ENCODE results near the gene NUDC. TPM values are rescaled to one million over a fixed set of nuclear protein-coding genes. Genes with fewer than 3 reads are reported as not detected.

The NUDC gene
- total and polyA plus RNA-seq, 2 of the 13 experiments (the other 11 are each of a cell fraction or from before 2014, with no cell fraction given), result 34.7 to 104 TPM

DNA sequence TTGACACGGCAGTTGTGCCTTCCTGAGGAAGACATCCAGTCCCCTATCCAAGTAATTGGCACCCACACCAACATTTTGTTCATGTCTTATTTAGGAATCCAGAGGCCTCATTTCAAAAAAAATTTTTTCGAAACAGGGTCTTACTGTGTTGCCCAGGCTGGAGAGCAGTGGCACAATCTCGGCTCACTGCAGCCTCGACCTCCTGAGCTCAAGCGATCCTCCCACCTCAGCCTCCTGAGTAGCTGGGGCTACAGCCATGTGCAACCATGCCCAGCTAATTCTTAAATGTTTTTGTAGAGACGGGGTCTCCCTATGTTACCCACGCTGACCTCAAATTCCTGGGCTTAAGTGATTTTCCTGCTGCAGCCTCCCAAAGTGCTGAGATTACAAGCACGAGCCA, 62.7 kb downstream of the NUDC start:
- ChIA-PET CTCF (ENCODE audit: low intra/inter-chr PET ratio, low total read pairs) (no interaction called here), POLR2A (interaction anchor here (0.6 to 3.2 kb wide), 3 partner anchors 9 to 17 kb away, joined by 3 to 14 read pairs (median 5); partner anchors contain the start of gene TRNP1)
- no peaks in the 10 kb centered on the region for H3K27me3 ChIP-seq (ENCODE audit: control insufficient read depth in 1 of 2, insufficient read depth in 2 of 2, low read length in 2 of 2)

DNA sequence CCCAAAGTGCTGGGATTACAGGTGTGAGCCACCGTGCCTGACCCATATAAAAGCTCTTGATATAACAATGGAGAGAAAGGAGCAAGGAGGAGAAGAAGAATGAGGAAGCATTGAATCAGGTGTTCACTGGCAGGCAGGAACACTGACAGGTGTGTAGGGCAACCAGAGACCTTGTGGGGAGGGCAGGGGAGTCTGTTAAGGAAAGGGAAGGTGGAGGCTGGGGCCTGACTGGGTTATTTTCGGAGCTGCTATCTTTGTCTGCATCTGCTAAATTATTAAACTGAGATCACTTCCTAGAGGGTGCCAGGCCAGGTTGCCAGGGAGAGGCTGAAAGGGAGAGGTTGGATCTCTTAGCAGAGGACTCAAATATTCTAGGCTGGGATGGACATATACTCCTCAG, 65.1 kb downstream of the NUDC start:
- Histone ChIP-seq H3K27me3 (ENCODE audit: control insufficient read depth in 1 of 2, insufficient read depth in 2 of 2, low read length in 2 of 2) (no peaks in the 10 kb centered on the region), H3K4me1 (ENCODE audit: insufficient read depth, low read length) (peaks cover 60% of the 10 kb centered on the region), H3K4me2 (ENCODE audit: low read depth, low read length) (no peak overlapping the region), H2AFZ (ENCODE audit: low read length) (no peak overlapping the region), H3K79me2 (ENCODE audit: insufficient read depth, low read length) (no peaks in the 10 kb centered on the region), H3K4me3 (replicated peaks in 1 of 3; ENCODE audit: insufficient read depth in 1 of 3, low read depth in 2 of 3, low read length in 3 of 3) (no peak overlapping the region), H3K9me3 (ENCODE audit: low read length) (no peaks in the 10 kb centered on the region), H3K36me3 (replicated peaks in 1 of 2; ENCODE audit: control insufficient read depth in 1 of 2, insufficient read depth in 2 of 2, low read length in 2 of 2) (no peaks in the 10 kb centered on the region), H3K9ac (ENCODE audit: insufficient read depth, low read depth, low read length) (no peak overlapping the region), H3K27ac (ENCODE audit: extremely low read length, insufficient read depth, low read length) (no peak overlapping the region), H4K20me1 (ENCODE audit: insufficient read depth, low read length) (no peaks in the 10 kb centered on the region)
- intact Hi-C loops (cut with micrococcal nuclease; ENCODE audit: unreplicated experiment) (no loop called here), in situ Hi-C loops (cut with HindIII; ENCODE audit: extremely low pct_ligation_motif_present, low pct_unique_long_range_greater_than_20kb) (no loop called here)
- no peak for DNase-seq (ENCODE audit: low spot score)
- CTCF ChIA-PET (ENCODE audit: low intra/inter-chr PET ratio, low total read pairs), result no interaction called here
- ATAC-seq, result no peak
- FAIRE-seq, result no peak
- WGBS (ENCODE audit: low lambda C conversion rate), result 26% methylated on average over 2 of the region's 2 CpGs
- POLR2A ChIA-PET, result interaction anchor here (3.2 kb wide), 1 partner anchor 9 kb away, joined by 14 read pairs; no protein-coding TSS in a partner anchor
- no TSS peak for BruUV-seq (replicated peaks)
- no peak for TF ChIP-seq ZNF383 (CRISPR knock-in tag; IDR thresholded peaks at IDR 0.05; ENCODE audit: borderline replicate concordance)
- TF ChIP-seq CEBPZ (IDR thresholded peaks at IDR 0.05; ENCODE audit: low read length), result no peak
- TF ChIP-seq, protein P1, sequence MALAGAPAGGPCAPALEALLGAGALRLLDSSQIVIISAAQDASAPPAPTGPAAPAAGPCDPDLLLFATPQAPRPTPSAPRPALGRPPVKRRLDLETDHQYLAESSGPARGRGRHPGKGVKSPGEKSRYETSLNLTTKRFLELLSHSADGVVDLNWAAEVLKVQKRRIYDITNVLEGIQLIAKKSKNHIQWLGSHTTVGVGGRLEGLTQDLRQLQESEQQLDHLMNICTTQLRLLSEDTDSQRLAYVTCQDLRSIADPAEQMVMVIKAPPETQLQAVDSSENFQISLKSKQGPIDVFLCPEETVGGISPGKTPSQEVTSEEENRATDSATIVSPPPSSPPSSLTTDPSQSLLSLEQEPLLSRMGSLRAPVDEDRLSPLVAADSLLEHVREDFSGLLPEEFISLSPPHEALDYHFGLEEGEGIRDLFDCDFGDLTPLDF (CRISPR knock-in tag; IDR thresholded peaks at IDR 0.05), result no peak
- no peak for TF ChIP-seq KAT7 (CRISPR knock-in tag; IDR thresholded peaks at IDR 0.05; ENCODE audit: borderline replicate concordance)
- TF ChIP-seq, protein P2, sequence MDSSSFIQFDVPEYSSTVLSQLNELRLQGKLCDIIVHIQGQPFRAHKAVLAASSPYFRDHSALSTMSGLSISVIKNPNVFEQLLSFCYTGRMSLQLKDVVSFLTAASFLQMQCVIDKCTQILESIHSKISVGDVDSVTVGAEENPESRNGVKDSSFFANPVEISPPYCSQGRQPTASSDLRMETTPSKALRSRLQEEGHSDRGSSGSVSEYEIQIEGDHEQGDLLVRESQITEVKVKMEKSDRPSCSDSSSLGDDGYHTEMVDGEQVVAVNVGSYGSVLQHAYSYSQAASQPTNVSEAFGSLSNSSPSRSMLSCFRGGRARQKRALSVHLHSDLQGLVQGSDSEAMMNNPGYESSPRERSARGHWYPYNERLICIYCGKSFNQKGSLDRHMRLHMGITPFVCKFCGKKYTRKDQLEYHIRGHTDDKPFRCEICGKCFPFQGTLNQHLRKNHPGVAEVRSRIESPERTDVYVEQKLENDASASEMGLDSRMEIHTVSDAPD (CRISPR knock-in tag; IDR thresholded peaks at IDR 0.05), result no peak

More for the DNA sequence above, 62.7 kb downstream of the NUDC start:
- no peak overlapping the region for H3K27ac ChIP-seq (ENCODE audit: extremely low read length, insufficient read depth, low read length)
- WGBS (ENCODE audit: low lambda C conversion rate), result 67% methylated on average over 8 of the region's 8 CpGs
- TF ChIP-seq ZNF121 (CRISPR knock-in tag; IDR thresholded peaks at IDR 0.05) (0 out of 2 replicates have a peak, but pooled peaks have one; percentile 44), NFKB2 (CRISPR knock-in tag; IDR thresholded peaks at IDR 0.05; ENCODE audit: borderline replicate concordance) (no peak), ZNF770 (CRISPR knock-in tag; IDR thresholded peaks at IDR 0.05) (peak; percentile 67)
- H2AFZ ChIP-seq (ENCODE audit: low read length), result no peak overlapping the region
- FAIRE-seq (no peak), DNase-seq (ENCODE audit: low spot score) (no peak), ATAC-seq (no peak)
- no peaks in the 10 kb centered on the region for H3K36me3 ChIP-seq (replicated peaks in 1 of 2; ENCODE audit: control insufficient read depth in 1 of 2, insufficient read depth in 2 of 2, low read length in 2 of 2)
- peaks cover 43% of the 10 kb centered on the region for H3K4me1 ChIP-seq (ENCODE audit: insufficient read depth, low read length)
- in situ Hi-C loops (cut with HindIII; ENCODE audit: extremely low pct_ligation_motif_present, low pct_unique_long_range_greater_than_20kb) (no loop called here), intact Hi-C loops (cut with micrococcal nuclease; ENCODE audit: unreplicated experiment) (no loop called here)
- no peak overlapping the region for H3K4me2 ChIP-seq (ENCODE audit: low read depth, low read length)
- H3K9ac ChIP-seq (ENCODE audit: insufficient read depth, low read depth, low read length), result no peak overlapping the region
- H3K4me3 ChIP-seq (replicated peaks in 1 of 3; ENCODE audit: insufficient read depth in 1 of 3, low read depth in 2 of 3, low read length in 3 of 3), result no peak overlapping the region
- no TSS peak for BruUV-seq (replicated peaks)
- no peaks in the 10 kb centered on the region for H3K79me2 ChIP-seq (ENCODE audit: insufficient read depth, low read length)
- H3K9me3 ChIP-seq (ENCODE audit: low read length), result no peaks in the 10 kb centered on the region
- no peaks in the 10 kb centered on the region for H4K20me1 ChIP-seq (ENCODE audit: insufficient read depth, low read length)

Data from HepG2 (cell line).